CD4-positive, alpha-beta T cell (primary cell): ENCODE data around the gene GNAT1. TPM values are rescaled to one million over a fixed set of nuclear protein-coding genes. Genes with fewer than 3 reads are reported as not detected.

Experiments used
- ATAC-seq: fragments of 200-7000 bp; cut with Tn5 transposase; one replicate; pipeline ENCODE4 v1.10.0; 2022; ENCODE audit warnings: mild to moderate bottlenecking; ENCODE audit not compliant: poor library complexity
- CTCF ChIA-PET: fragments of 350-600 bp; sonication (Branson Sonifier 250); formaldehyde crosslinking; loops from one replicate; lab custom pipeline; 2021; ENCODE audit warnings: antibody characterized with exemption, inconsistent platforms; lab: Charles Lee
- POLR2A ChIA-PET: fragments of 350-600 bp; sonication (Branson Sonifier 250); formaldehyde crosslinking; loops from one replicate; lab custom pipeline; 2021; ENCODE audit warnings: antibody characterized with exemption, inconsistent platforms; lab: Charles Lee
- DNase-seq, 14 experiments: peaks; one replicate each; pipeline ENCODE4 v3.0.0-alpha.2; 2013 to 2020; ENCODE audit warnings: mixed read lengths in 2 of 14
- H3K27ac ChIP-seq, 2 donors: one replicate each; pipeline versions ENCODE4 v1.5.1 to v1.7.0; 2013; ENCODE audit warnings: low read length in 2 of 2, low read depth in 1 of 2, mild to moderate bottlenecking in 1 of 2
- H3K27me3 ChIP-seq, 2 experiments: 1 replicate in 1 of 2; 2 replicates in 1 of 2; pipeline versions ENCODE4 v1.6.1 to v1.7.0; 2013; ENCODE audit warnings: low read length in 2 of 2, control low read depth in 1 of 2, mild to moderate bottlenecking in 1 of 2, moderate library complexity in 1 of 2; ENCODE audit not compliant: insufficient read depth in 2 of 2, control insufficient read depth in 1 of 2
- H3K36me3 ChIP-seq: one replicate; pipeline ENCODE4 v1.6.1; 2013; ENCODE audit warnings: low read length, control low read depth; ENCODE audit not compliant: insufficient read depth
- H3K4me1 ChIP-seq: one replicate; pipeline ENCODE4 v1.6.1; 2013; ENCODE audit warnings: low read length, control low read depth; ENCODE audit not compliant: insufficient read depth
- H3K4me3 ChIP-seq: one replicate; pipeline ENCODE4 v1.5.1; 2013; ENCODE audit warnings: mild to moderate bottlenecking, low read length, moderate library complexity
- H3K9me3 ChIP-seq, 2 experiments: 1 replicate in 1 of 2; 2 replicates in 1 of 2; pipeline versions ENCODE4 v1.6.1 to v1.7.0; 2013; ENCODE audit warnings: low read length in 2 of 2, mild to moderate bottlenecking in 2 of 2, control low read depth in 1 of 2, moderate library complexity in 1 of 2; ENCODE audit not compliant: control insufficient read depth in 1 of 2, insufficient read depth in 1 of 2
- H3K27ac Mint-ChIP-seq: one replicate; pipeline ENCODE4 v1.8.0; 2020; ENCODE audit warnings: mixed read lengths
- H3K27me3 Mint-ChIP-seq: one replicate; pipeline ENCODE4 v1.8.0; 2021; ENCODE audit warnings: mixed read lengths
- H3K36me3 Mint-ChIP-seq: one replicate; pipeline ENCODE4 v1.8.0; 2021; ENCODE audit warnings: low read depth, mixed read lengths
- H3K4me1 Mint-ChIP-seq: one replicate; pipeline ENCODE4 v1.8.0; 2021; ENCODE audit warnings: low read depth, mixed read lengths
- H3K4me3 Mint-ChIP-seq: one replicate; pipeline ENCODE4 v1.8.0; 2020; ENCODE audit warnings: mild to moderate bottlenecking, mixed read lengths
- H3K9me3 Mint-ChIP-seq: one replicate; pipeline ENCODE4 v1.8.0; 2020; ENCODE audit warnings: mixed read lengths
- CTCF ChIP-seq: fragments of 200-600 bp; IDR thresholded peaks from one replicate; pipeline ENCODE4 v1.8.0; 2022; ENCODE audit warnings: antibody characterized with exemption, mild to moderate bottlenecking
- intact Hi-C, 2 experiments: fragments of 100-400 bp; cut with DNase I in 1 of 2; cut with micrococcal nuclease in 1 of 2; formaldehyde crosslinking; loops; one replicate each; pipeline versions ENCODE4 v1.15.1 to v1.9.0; 2023 to 2025; cut with DNase I, micrococcal nuclease
- total RNA-seq, 174 experiments: library from RNA in 2 of 174; stranded (reverse) in 2 of 174; gene quantifications; one replicate each; pipeline ENCODE4 v1.2.3 and lab custom pipeline; 2021 to 2026

The GNAT1 gene
- total RNA-seq, 2 experiments from 2014 or later = 0.11 to 0.28 TPM

GRCh38 chr3:50241713-50242380 lies 50.4 kb downstream of the GNAT1 start:
- TF ChIP-seq CTCF = no peak
- Mint-ChIP-seq H3K27me3 (no peaks in the 10 kb centered on the region), H3K4me1 (peaks cover 85% of the 10 kb centered on the region), H3K4me3 (peak overlapping the region; percentile 82), H3K36me3 (peaks cover 53% of the 10 kb centered on the region), H3K27ac (peak overlapping the region; percentile 92), H3K9me3 (no peaks in the 10 kb centered on the region)
- H3K27me3 ChIP-seq = no peaks in the 10 kb centered on the region
- ChIA-PET POLR2A (interaction anchor here (1.1 to 7.4 kb wide), 2 partner anchors 10 to 14 kb away, joined by 3 to 55 read pairs; no protein-coding TSS in a partner anchor), CTCF (interaction anchor here (4.1 to 5.9 kb wide), 2 partner anchors 15 to 47 kb away, joined by 24 to 53 read pairs; no protein-coding TSS in a partner anchor)
- DNase-seq (peak in 1 of 14 experiments; percentile 22), ATAC-seq (no peak)
- peaks cover 46% of the 10 kb centered on the region for H3K36me3 ChIP-seq
- intact Hi-C loops = no loop called here
- H3K9me3 ChIP-seq = no peaks in the 10 kb centered on the region
- H3K4me3 ChIP-seq = no peak overlapping the region
- peak overlapping the region; percentile 80 to 87 for H3K27ac ChIP-seq
- H3K4me1 ChIP-seq = peaks cover 92% of the 10 kb centered on the region

GRCh38 chr3:50242381-50242770 lies 51.0 kb downstream of the GNAT1 start:
- peaks cover 48% of the 10 kb centered on the region for H3K36me3 ChIP-seq
- H3K4me1 ChIP-seq = peaks cover 98% of the 10 kb centered on the region
- Mint-ChIP-seq H3K27me3 (no peaks in the 10 kb centered on the region), H3K4me3 (peak overlapping the region; percentile 82), H3K9me3 (no peaks in the 10 kb centered on the region), H3K4me1 (peaks cover 86% of the 10 kb centered on the region), H3K27ac (peak overlapping the region; percentile 92), H3K36me3 (peaks cover 49% of the 10 kb centered on the region)
- no peak for TF ChIP-seq CTCF
- ATAC-seq = no peak
- DNase-seq = peak in 3 of 14 experiments; percentile 23 to 46 (median 30)
- peak overlapping the region; percentile 80 to 87 for H3K27ac ChIP-seq
- CTCF ChIA-PET = interaction anchor here (4.1 to 5.9 kb wide), 2 partner anchors 16 to 48 kb away, joined by 24 to 53 read pairs; no protein-coding TSS in a partner anchor
- intact Hi-C loops = no loop called here
- POLR2A ChIA-PET = interaction anchor here (1.1 to 7.4 kb wide), 2 partner anchors 9 to 15 kb away, joined by 3 to 55 read pairs; no protein-coding TSS in a partner anchor
- H3K27me3 ChIP-seq = no peaks in the 10 kb centered on the region
- H3K9me3 ChIP-seq = no peaks in the 10 kb centered on the region
- H3K4me3 ChIP-seq = peak overlapping the region; percentile 13

GRCh38 chr3:50242851-50243542 lies 51.6 kb downstream of the GNAT1 start:
- H3K27ac ChIP-seq = peak overlapping the region; percentile 80 to 87
- H3K4me3 Mint-ChIP-seq = peak overlapping the region; percentile 82
- H3K4me1 Mint-ChIP-seq = peaks cover 83% of the 10 kb centered on the region
- ATAC-seq (no peak), DNase-seq (peak in 5 of 14 experiments; percentile 10 to 77 (median 61))
- H3K27me3 ChIP-seq = no peaks in the 10 kb centered on the region
- ChIA-PET CTCF (interaction anchor here (1.5 to 5.9 kb wide), 3 partner anchors 14 to 48 kb away, joined by 4 to 53 read pairs (median 24); no protein-coding TSS in a partner anchor), POLR2A (interaction anchor here (0.8 to 7.4 kb wide), 2 partner anchors 9 to 15 kb away, joined by 3 to 55 read pairs; no protein-coding TSS in a partner anchor)
- H3K36me3 Mint-ChIP-seq = peaks cover 43% of the 10 kb centered on the region
- H3K27me3 Mint-ChIP-seq = no peaks in the 10 kb centered on the region
- TF ChIP-seq CTCF = no peak
- H3K36me3 ChIP-seq = peaks cover 54% of the 10 kb centered on the region
- H3K4me1 ChIP-seq = peaks cover 100% of the 10 kb centered on the region
- H3K9me3 Mint-ChIP-seq = no peaks in the 10 kb centered on the region
- H3K4me3 ChIP-seq = peak overlapping the region; percentile 13
- no peaks in the 10 kb centered on the region for H3K9me3 ChIP-seq
- intact Hi-C loops = no loop called here
- H3K27ac Mint-ChIP-seq = peak overlapping the region; percentile 92
